GM18519 (cell line): ENCODE data around the gene SLC12A8.

Experiments
- ATAC-seq: cut with Tn5 transposase; IDR thresholded peaks from one replicate; pipeline ENCODE4 v1.9.1; 2021; ENCODE audit warnings: mild to moderate bottlenecking, moderate library complexity; ENCODE audit not compliant: unreplicated experiment, low FRiP score

The SLC12A8 gene

DNA sequence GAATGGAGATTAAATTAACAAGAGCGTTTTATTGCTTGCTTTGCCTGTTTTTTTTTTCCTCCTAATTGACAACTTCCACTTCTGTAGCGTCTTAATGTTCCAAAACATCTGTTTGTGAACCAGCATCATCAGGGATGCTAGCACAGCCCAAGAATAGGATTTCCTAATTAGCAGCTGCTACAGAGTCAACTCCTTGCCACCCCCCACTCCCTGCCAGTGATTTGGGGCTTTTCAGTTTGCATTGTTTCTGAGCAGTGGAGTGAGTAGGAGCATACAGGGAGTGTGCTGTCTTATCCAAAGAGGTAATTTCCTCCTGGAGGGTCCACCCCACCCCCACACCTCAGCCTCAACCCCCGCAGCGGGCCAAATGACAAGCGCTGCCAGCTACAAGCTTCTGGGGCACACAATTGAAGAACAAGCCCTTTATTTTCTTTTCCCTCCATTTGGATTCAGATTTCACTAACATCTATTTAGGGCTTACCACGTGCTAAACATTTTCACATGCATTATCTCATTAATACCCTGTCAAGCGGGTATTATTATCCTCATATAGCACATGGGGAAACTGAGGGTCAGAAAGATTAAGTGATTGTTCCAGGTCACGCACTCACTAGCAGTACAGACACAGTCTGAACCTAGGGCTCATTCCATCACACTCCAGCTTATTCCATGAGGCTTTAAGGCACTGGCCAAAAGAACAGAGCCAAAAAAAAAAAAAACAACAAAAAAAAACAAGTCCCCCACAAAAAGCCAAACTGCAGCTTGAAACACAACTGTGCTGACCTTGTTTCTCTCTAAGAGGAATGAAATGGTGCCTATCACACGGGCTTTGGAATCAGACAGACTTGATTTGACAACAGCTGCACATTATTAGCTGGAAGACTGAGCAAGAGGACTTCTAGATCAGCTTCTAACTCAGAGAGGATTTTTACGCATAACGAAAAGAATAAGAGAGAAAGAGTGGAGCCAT is 173.1 kb downstream of the SLC12A8 start:
- ATAC-seq: no peak

DNA sequence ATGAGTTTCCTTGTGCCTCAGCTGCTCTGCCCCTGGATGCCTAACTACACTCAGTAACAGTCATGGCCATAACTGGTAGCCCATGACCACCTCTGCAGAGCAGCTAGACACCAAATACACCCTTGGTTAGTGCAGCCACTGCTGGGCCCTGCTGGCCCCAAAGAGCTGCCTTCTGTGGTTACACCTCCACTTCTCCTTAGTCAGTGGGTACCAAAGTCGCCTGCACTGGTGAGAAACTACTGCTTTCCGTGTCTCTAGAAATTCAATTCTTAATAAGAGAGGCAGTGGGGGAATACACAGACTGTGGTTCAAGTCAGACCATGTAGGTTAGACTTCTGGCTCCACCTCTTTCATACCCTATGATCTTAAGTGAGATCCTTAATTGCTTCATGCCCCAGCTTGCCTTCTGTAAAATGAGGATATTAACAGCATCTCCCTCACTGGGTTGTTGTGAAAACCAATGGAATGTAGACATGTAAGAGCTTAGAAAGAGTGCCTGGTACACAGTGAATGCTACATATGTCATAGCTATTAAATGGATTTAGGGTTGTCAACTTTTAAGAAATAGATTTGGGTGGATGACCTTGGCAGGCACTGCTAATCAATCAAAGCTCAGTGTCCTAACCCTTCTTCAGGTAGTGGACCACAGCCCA is 174.9 kb downstream of the SLC12A8 start:
- ATAC-seq: no peak

DNA sequence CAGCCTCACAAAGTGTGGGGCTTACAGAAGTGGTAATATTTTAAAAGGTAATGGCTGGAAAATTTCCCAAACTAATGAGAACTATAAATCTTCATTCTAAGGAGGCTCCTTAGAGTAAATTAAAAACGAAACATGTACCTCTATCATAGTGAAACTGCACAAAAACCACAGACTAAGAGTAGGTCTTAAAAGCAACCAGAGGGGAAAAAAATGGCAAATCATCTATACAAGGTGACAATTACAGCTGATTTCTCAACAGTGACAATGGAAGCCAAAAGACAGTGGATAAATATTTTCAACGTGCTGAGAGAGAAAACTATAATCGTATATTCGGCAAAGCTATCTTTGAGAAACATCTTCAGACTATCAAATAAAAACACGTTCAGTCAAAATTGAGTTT is 177.3 kb downstream of the SLC12A8 start:
- peak; percentile 78 for ATAC-seq

DNA sequence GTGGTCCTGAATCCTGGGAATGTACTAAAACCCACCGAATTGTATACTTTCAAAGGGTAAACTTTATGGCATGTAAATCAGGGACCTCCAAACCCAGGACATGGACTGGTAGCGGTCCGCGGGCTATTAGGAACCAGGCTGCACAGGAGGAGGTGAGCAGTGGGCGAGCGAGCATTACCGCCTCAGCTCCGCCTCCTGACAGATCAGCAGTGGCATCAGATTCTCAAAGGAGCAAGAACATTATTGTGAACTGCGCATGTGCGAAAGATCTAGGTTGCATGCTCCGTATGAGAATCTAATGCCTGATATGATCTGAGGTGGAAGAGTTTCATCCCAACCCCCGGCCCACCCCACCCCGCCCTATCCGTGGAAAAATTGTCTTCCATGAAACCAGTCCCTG is 178.9 kb downstream of the SLC12A8 start:
- no peak for ATAC-seq

- ATAC-seq: no peak
These were observed 179.4 kb downstream of the SLC12A8 start for GRCh38 chr3:125033135-125033534.

- ATAC-seq: no peak
These were observed 179.9 kb downstream of the SLC12A8 start for GRCh38 chr3:125032683-125033082.
